IMR-90 (cell line): Measurements from ENCODE around the gene TBC1D4. TPM values are rescaled to one million over a fixed set of nuclear protein-coding genes. Genes with fewer than 3 reads are reported as not detected.

Source experiments
- ATAC-seq: fragments of 200-7000 bp; cut with Tn5 transposase; 2 replicates; pipeline ENCODE4 v1.9.1; 2020; ENCODE audit warnings: low read depth, mild to moderate bottlenecking, moderate library complexity
- BruUV-seq: library from RNA; stranded (reverse); fragments of 400-500 nt; replicated peaks from 2 replicates; lab custom pipeline; 2021; lab: Mats Ljungman, UMichigan
- CTCF ChIA-PET: fragments of 300-600 bp; formaldehyde crosslinking; extraction: SDS; loops from one replicate; lab custom pipeline; 2021; ENCODE audit warnings: antibody characterized with exemption; lab: Yijun Ruan, JAX
- POLR2A ChIA-PET: fragments of 300-600 bp; sonication (Branson Sonifier 250); formaldehyde crosslinking; loops from one replicate; lab custom pipeline; 2022; ENCODE audit warnings: antibody characterized with exemption; ENCODE audit not compliant: unreplicated experiment; lab: Charles Lee
- DNase-seq: peaks from one replicate; pipeline ENCODE4 v3.0.0; 2013
- H2AFZ ChIP-seq: replicated peaks from 2 replicates; pipeline ENCODE3; 2013; ENCODE audit warnings: low read length, mild to moderate bottlenecking; ENCODE audit not compliant: poor library complexity
- H2AK5ac ChIP-seq: 2 replicates; pipeline ENCODE4 v1.6.1; 2013; ENCODE audit warnings: low read depth, low read length, inconsistent platforms
- H2AK9ac ChIP-seq: replicated peaks from 2 replicates; pipeline ENCODE3; 2013; ENCODE audit warnings: mild to moderate bottlenecking, low read depth, low read length, moderate library complexity; ENCODE audit not compliant: poor library complexity
- H2BK120ac ChIP-seq: 2 replicates; pipeline ENCODE4 v1.6.1; 2013; ENCODE audit warnings: low read depth, low read length, inconsistent platforms
- H2BK15ac ChIP-seq: 3 replicates; pipeline ENCODE4 v1.6.1; 2013; ENCODE audit warnings: low read depth, low read length, inconsistent platforms
- H2BK20ac ChIP-seq: 2 replicates; pipeline ENCODE4 v1.6.1; 2013; ENCODE audit warnings: low read depth, mild to moderate bottlenecking, inconsistent platforms, low read length, moderate library complexity
- H2BK5ac ChIP-seq: 2 replicates; pipeline ENCODE4 v1.6.1; 2013; ENCODE audit warnings: mild to moderate bottlenecking, low read depth, low read length, inconsistent platforms; ENCODE audit not compliant: poor library complexity, severe bottlenecking
- H3K14ac ChIP-seq: replicated peaks from 2 replicates; pipeline ENCODE4 v1.6.1; 2013; ENCODE audit warnings: low read depth, low read length, inconsistent platforms
- H3K18ac ChIP-seq: 2 replicates; pipeline ENCODE4 v1.6.1; 2013; ENCODE audit warnings: low read depth, low read length, control low read depth
- H3K23ac ChIP-seq: 2 replicates; pipeline ENCODE4 v1.6.1; 2013; ENCODE audit warnings: low read depth, low read length, inconsistent platforms
- H3K27ac ChIP-seq: 2 replicates; pipeline ENCODE4 v1.5.1; 2013; ENCODE audit warnings: mild to moderate bottlenecking, control low read depth, low read length; ENCODE audit not compliant: insufficient read depth
- H3K27me3 ChIP-seq: 2 replicates; pipeline ENCODE4 v1.6.1; 2013; ENCODE audit warnings: low read length; ENCODE audit not compliant: control insufficient read depth, insufficient read depth
- H3K36me3 ChIP-seq: 2 replicates; pipeline ENCODE4 v1.6.1; 2013; ENCODE audit warnings: low read length, mixed read lengths; ENCODE audit not compliant: control insufficient read depth, insufficient read depth
- H3K4ac ChIP-seq: 2 replicates; pipeline ENCODE4 v1.6.1; 2013; ENCODE audit warnings: low read depth, low read length, inconsistent platforms
- H3K4me1 ChIP-seq: 2 replicates; pipeline ENCODE4 v1.6.1; 2013; ENCODE audit warnings: low read length, mixed read lengths; ENCODE audit not compliant: control insufficient read depth, insufficient read depth
- H3K4me2 ChIP-seq: 2 replicates; pipeline ENCODE4 v1.6.1; 2013; ENCODE audit warnings: low read depth, mild to moderate bottlenecking, control low read depth, low read length, moderate library complexity
- H3K4me3 ChIP-seq: 2 replicates; pipeline ENCODE4 v1.5.1; 2013; ENCODE audit warnings: low read depth, mild to moderate bottlenecking, control low read depth, low read length, moderate library complexity; ENCODE audit not compliant: insufficient read depth
- H3K56ac ChIP-seq: 2 replicates; pipeline ENCODE4 v1.6.1; 2013; ENCODE audit warnings: low read length, inconsistent platforms; ENCODE audit not compliant: insufficient read depth; ENCODE audit errors: extremely low read depth
- H3K79me1 ChIP-seq, 2 experiments: 2 replicates each; pipeline ENCODE4 v1.6.1; 2013; ENCODE audit warnings: low read length in 2 of 2, inconsistent platforms in 1 of 2, low read depth in 1 of 2
- H3K9ac ChIP-seq: 2 replicates; pipeline ENCODE4 v1.6.1; 2013; ENCODE audit warnings: low read depth, low read length, control low read depth
- H3K9me1 ChIP-seq: 2 replicates; pipeline ENCODE4 v1.6.1; 2013; ENCODE audit warnings: low read length, inconsistent platforms; ENCODE audit not compliant: insufficient read depth
- H3K9me3 ChIP-seq: 2 replicates; pipeline ENCODE4 v1.6.1; 2013; ENCODE audit warnings: low read length; ENCODE audit not compliant: control insufficient read depth, insufficient read depth
- H4K20me1 ChIP-seq: 2 replicates; pipeline ENCODE4 v1.6.1; 2013; ENCODE audit warnings: low read length, inconsistent platforms; ENCODE audit not compliant: insufficient read depth
- H4K5ac ChIP-seq: 2 replicates; pipeline ENCODE4 v1.6.1; 2013; ENCODE audit warnings: mild to moderate bottlenecking, low read depth, low read length, control low read depth
- H4K8ac ChIP-seq, 2 experiments: 2 replicates each; pipeline ENCODE4 v1.6.1; 2013; ENCODE audit warnings: low read depth in 2 of 2, low read length in 2 of 2, control low read depth in 1 of 2, inconsistent platforms in 1 of 2
- H4K91ac ChIP-seq: 2 replicates; pipeline ENCODE4 v1.6.1; 2013; ENCODE audit warnings: low read depth, low read length, inconsistent platforms; ENCODE audit not compliant: insufficient read depth
- BHLHE40 ChIP-seq: fragments of 150-350 bp; IDR thresholded peaks from 2 replicates; pipeline ENCODE4 v1.6.1; 2016; ENCODE audit warnings: mild to moderate bottlenecking, low read depth, low read length
- MXI1 ChIP-seq: IDR thresholded peaks from 2 replicates; pipeline ENCODE4 v1.6.1; 2012; ENCODE audit warnings: low read depth, mild to moderate bottlenecking, low read length, moderate library complexity, borderline replicate concordance
- NFE2L2 ChIP-seq: fragments of 150-350 bp; IDR thresholded peaks from 2 replicates; pipeline ENCODE4 v1.6.1; 2016; ENCODE audit warnings: low read depth, mild to moderate bottlenecking, low read length
- RCOR1 ChIP-seq: IDR thresholded peaks from 2 replicates; pipeline ENCODE4 v1.6.1; 2012; ENCODE audit warnings: mild to moderate bottlenecking, low read length, improper control_type of control experiment; ENCODE audit not compliant: insufficient replicate concordance
- SMC3 ChIP-seq: fragments of 150-350 bp; IDR thresholded peaks from 2 replicates; pipeline ENCODE4 v1.6.1; 2016; ENCODE audit warnings: low read depth, mild to moderate bottlenecking, antibody characterized with exemption, low read length, moderate library complexity
- WGBS, 2 experiments: methylation state at CpG; one replicate each; pipeline versions ENCODE4 v1.1.5 to v1.1.7; 2013; ENCODE audit warnings: missing lambda C conversion rate in 2 of 2; ENCODE audit not compliant: insufficient read length in 1 of 2; ENCODE audit errors: extremely low coverage in 2 of 2; 5-methylcytosine and 5-hydroxymethylcytosine counted together
- dilution Hi-C: fragments of 300-500 bp; cut with HindIII; formaldehyde crosslinking; loops from one replicate; pipeline ENCODE4 v1.14.3; 2018; ENCODE audit warnings: low sequenced_read_pairs; ENCODE audit not compliant: unreplicated experiment
- in situ Hi-C: fragments of 300-500 bp; cut with MboI; formaldehyde crosslinking; loops from 3 replicates; pipeline ENCODE4 v1.14.3; 2019; ENCODE audit warnings: low sequenced_read_pairs, inconsistent platforms, mixed read lengths
- intact Hi-C: fragments of 100-400 bp; cut with micrococcal nuclease; formaldehyde crosslinking; loops from 2 replicates; pipeline ENCODE4 v1.10.0; 2022
- polyA plus RNA-seq, 3 experiments: library from polyadenylated mRNA; depleted of rRNA; stranded (reverse); fragments of >200 nt; gene quantifications; 2 replicates each; pipeline ENCODE4 v1.2.3, GENCODE V29; 2012; ENCODE audit warnings: low replicate concordance in 1 of 3
- total RNA-seq: library from RNA; depleted of rRNA; stranded (reverse); fragments of >200 nt; gene quantifications from 2 replicates; pipeline ENCODE4 v1.2.3, GENCODE V29; 2012
- TF ChIP-seq, protein P1 (sequence below): fragments of 150-350 bp; IDR thresholded peaks from 2 replicates; pipeline ENCODE4 v1.6.1; 2017; ENCODE audit warnings: mild to moderate bottlenecking, antibody characterized with exemption, low read length, low read depth
- TF ChIP-seq, protein P2 (sequence below): conservative IDR thresholded peaks from 2 replicates; pipeline ENCODE4 v1.5.1; 2012; ENCODE audit warnings: mild to moderate bottlenecking, low read depth, low read length, improper control_type of control experiment

TBC1D4 gene
- total and polyA plus RNA-seq, 2 of the 4 experiments (the other 2 are of a cell fraction) = 7.5 to 22.8 TPM

DNA sequence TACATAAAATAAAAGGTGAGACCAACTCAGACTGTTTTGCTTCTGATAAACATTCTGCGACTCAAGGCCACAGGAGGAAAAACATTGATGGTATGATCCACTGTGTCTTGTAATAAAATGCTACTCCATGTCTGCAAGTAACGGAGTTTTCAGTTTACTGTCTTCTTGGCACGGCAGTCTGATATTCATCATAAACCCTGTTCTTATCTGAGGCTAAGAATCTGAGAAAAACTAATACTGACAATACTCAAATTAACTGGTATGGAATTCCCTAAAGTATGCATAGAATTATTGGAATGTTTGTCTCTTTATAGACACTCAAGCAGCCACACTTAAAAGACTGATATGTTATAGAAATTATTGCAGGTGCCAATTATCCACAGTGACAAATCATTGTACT, 125.5 kb downstream of the TBC1D4 start:
- Histone ChIP-seq H2BK15ac (peak overlapping the region; percentile 37; the same call in 2 of the 3 replicates), H3K18ac (no peak overlapping the region; the same call in 1 of the 2 replicates), H2AK5ac (no peak overlapping the region), H4K20me1 (no peaks in the 10 kb centered on the region), H3K27ac (no peak overlapping the region), H2BK5ac (no peak overlapping the region), H3K14ac (peak overlapping the region; percentile 71; the same call in 1 of the 2 replicates), H3K9me3 (no peaks in the 10 kb centered on the region), H3K9me1 (peaks cover 13% of the 10 kb centered on the region), H3K36me3 (no peaks in the 10 kb centered on the region), H2AFZ (no peak overlapping the region), H3K9ac (no peak overlapping the region), H2BK120ac (peak overlapping the region; percentile 61; the same call in 1 of the 2 replicates), H4K8ac (peak overlapping the region in 1 of 2 experiments; percentile 3; a peak in 1 of 4 replicates), H3K56ac (no peak overlapping the region), H3K4me2 (peak overlapping the region; percentile 1; the same call in 1 of the 2 replicates), H2AK9ac (no peak overlapping the region), H3K79me1 (peaks cover 6 to 17% of the 10 kb centered on the region in 2 experiments; a peak in 3 of 4 replicates), H3K4me3 (no peak overlapping the region), H3K27me3 (no peaks in the 10 kb centered on the region), H2BK20ac (peak overlapping the region; percentile 57; the same call in 1 of the 2 replicates), H3K4ac (peak overlapping the region; percentile 11; the same call in 1 of the 2 replicates), H4K91ac (no peak overlapping the region), H3K23ac (peak overlapping the region; percentile 46; the same call in 1 of the 2 replicates), H4K5ac (no peak overlapping the region), H3K4me1 (peaks cover 7% of the 10 kb centered on the region; the same call in 1 of the 2 replicates)
- DNase-seq (no peak), ATAC-seq (no peak)
- in situ Hi-C loops (no loop called here), intact Hi-C loops (no loop called here), dilution Hi-C loops (no loop called here)
- CTCF ChIA-PET = no interaction called here
- TF ChIP-seq RCOR1 (no peak), BHLHE40 (no peak), MXI1 (no peak), NFE2L2 (no peak), SMC3 (no peak)
- TF ChIP-seq, protein P1, sequence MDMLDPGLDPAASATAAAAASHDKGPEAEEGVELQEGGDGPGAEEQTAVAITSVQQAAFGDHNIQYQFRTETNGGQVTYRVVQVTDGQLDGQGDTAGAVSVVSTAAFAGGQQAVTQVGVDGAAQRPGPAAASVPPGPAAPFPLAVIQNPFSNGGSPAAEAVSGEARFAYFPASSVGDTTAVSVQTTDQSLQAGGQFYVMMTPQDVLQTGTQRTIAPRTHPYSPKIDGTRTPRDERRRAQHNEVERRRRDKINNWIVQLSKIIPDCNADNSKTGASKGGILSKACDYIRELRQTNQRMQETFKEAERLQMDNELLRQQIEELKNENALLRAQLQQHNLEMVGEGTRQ = no peak
- TF ChIP-seq, protein P2, sequence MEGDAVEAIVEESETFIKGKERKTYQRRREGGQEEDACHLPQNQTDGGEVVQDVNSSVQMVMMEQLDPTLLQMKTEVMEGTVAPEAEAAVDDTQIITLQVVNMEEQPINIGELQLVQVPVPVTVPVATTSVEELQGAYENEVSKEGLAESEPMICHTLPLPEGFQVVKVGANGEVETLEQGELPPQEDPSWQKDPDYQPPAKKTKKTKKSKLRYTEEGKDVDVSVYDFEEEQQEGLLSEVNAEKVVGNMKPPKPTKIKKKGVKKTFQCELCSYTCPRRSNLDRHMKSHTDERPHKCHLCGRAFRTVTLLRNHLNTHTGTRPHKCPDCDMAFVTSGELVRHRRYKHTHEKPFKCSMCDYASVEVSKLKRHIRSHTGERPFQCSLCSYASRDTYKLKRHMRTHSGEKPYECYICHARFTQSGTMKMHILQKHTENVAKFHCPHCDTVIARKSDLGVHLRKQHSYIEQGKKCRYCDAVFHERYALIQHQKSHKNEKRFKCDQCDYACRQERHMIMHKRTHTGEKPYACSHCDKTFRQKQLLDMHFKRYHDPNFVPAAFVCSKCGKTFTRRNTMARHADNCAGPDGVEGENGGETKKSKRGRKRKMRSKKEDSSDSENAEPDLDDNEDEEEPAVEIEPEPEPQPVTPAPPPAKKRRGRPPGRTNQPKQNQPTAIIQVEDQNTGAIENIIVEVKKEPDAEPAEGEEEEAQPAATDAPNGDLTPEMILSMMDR = no peak
- no CpG with 5 or more reads among the region's 3 CpGs for WGBS, 2 experiments
- BruUV-seq = no TSS peak
- POLR2A ChIA-PET = no interaction called here
